ENCODE results near the gene ZNF346. TPM values are rescaled to one million over a fixed set of nuclear protein-coding genes. Genes with fewer than 3 reads are reported as not detected.

ZNF346 gene
- total RNA-seq, 1 donor from 2014 or later: 21.7 TPM

DNA sequence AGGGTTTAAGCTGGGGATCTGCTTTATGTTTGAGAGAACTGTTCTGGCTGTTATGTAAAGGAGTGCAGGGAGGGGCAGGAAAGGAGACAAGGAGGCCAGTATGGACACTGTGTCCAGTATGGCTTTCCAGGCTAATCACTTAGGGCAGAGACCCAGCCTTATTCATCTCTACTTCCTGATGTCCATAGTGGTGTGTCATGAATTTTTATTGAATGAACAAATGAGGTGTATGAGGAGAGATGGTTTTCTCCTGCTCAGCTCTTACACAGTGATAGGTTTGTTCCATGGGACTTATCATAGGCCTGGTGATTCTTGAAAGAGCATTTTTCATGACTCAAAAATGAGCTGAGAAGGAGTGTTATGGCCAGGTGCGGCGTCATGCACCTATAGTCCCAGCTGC lies 43.7 kb downstream of the ZNF346 start:
- DNase-seq (ENCODE audit: low read depth, low spot score): no peak

DNA sequence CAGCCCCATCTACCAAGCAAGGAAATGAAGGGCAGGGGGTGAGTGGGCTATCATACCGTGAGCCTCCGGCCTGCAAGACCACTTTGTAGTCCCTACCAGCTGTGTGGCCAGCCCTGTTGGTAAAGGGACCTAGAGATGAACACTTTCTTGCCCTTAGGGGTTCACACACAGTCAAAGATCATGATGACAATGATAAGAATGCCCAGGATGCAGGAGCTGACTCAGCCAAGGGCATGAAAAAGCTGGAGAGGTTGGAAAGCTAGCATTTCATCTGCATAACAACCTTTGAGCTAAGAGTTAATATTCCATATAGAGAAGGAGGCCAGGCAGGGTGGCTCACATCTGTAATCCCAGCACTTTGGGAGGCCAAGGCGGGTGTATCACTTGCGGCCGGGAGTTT lies 45.0 kb downstream of the ZNF346 start:
- no peak for DNase-seq (ENCODE audit: low read depth, low spot score)

DNA sequence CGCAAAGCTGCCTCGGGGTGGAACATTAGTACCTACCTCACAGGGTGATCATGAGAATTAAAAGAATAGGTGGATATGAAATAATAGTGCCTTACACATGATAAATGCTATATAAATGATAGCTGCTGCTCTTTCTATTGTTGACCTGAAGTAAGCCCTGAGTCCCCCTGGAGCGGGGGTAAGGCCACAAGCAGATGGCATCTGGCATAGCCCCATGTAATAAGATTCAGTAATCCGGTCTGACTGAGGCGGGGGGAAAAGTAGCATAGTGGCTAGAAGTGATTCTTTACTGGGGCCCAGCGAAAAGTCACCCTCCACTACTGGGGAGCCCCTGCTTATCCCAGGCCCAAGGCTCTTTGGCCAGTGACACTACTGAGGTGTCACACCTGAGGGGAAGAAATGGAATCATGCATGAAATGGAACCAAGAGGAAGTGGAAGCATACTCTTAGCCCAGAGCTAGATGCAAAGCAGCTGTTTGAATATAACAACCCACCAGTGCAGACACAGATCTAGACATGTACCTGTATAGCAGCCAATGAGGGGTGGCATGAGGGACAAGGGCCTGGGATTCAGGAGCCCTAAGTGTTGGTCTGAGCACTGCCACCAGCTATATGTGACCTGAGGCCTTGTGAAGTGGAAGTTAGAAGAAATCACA lies 48.2 kb downstream of the ZNF346 start:
- DNase-seq (ENCODE audit: low read depth, low spot score): no peak

GRCh38 chr5:177071666-177072385 lies 49.3 kb downstream of the ZNF346 start:
- peak; percentile 44 for DNase-seq (ENCODE audit: low read depth, low spot score)

DNA sequence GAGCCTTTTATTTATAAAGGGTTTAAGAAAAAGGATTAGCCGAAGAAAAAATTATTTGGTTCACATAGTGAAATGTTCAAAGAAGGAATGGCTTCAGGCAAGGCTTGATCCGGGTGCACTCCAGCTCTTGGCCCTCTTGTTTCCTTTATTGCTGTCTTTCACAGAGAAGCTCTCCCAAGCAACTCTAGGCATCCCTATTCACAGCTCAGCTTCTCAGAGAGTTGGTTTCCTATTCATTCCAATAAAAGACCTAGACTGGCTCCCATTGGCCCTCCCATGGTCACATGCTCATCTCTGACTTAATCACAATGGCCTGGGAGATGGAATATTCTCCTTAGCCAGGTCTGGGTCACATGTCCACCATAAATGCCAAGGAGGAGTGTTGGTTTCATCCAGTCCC lies 54.8 kb downstream of the ZNF346 start:
- DNase-seq (ENCODE audit: low read depth, low spot score): no peak

- DNase-seq (ENCODE audit: low read depth, low spot score): no peak
Measured at GRCh38 chr5:177079606-177080005, 57.1 kb downstream of the ZNF346 start.

DNA sequence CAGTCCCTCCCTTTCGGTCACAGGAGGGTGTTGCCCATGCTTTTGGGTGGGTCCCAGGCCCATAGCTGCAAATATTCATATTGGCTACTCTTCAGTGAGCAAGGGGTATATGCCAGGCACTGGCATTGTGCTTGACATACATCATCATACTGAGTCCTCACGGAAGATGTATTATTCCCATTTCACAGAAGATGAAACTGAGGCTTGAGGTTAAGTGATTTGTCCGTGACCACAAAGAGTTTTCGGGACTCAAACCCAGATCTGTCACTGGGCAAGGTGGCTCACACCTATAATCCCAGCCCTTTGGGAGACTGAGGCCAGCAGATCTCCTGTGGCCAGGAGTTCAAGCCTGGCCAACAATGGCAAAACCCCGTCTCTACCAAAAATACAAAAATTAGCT lies 57.8 kb downstream of the ZNF346 start:
- DNase-seq (ENCODE audit: low read depth, low spot score): no peak

- DNase-seq (ENCODE audit: low read depth, low spot score): no peak
Measured at GRCh38 chr5:177081859-177082258, 59.4 kb downstream of the ZNF346 start.

DNA sequence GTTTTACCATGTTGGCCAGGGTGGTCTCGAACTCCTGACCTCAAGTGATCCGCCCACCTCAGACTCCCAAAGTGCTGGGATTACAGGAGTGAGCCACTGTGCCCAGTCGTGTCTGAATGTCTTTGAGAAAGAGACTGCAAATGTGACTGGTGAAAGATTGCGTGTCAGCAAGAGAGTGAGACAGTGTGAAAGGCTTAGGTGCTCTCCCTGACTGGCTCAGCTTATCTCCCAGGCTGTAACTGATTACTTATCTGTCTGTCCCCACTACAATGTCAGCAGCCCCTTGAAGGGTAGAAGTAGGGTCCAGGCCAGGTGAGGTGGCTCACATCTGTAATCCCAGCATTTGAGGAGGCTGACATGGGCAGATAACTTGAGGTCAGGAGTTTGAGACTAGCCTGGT lies 60.9 kb downstream of the ZNF346 start:
- no peak for DNase-seq (ENCODE audit: low read depth, low spot score)

DNA sequence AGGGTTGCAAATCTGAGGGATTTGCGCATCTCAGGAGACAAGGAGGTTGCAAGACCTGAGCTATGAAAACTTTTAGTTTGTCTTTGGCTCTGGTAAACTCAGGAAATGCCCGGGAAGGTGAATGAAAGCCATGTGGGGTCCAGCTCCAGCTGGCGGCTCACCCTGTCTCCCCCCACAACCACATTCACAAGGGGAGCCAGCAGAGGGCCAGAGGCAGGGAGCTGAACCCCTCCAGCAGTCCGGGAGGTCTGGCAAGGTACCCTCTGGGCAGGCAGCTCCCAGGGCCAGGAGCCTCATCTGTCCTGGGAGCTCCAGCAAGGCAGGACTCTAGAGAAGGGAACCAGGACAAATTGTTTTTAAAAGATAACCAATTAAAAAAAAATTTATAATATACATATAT lies 61.7 kb downstream of the ZNF346 start:
- no peak for DNase-seq (ENCODE audit: low read depth, low spot score)

DNA sequence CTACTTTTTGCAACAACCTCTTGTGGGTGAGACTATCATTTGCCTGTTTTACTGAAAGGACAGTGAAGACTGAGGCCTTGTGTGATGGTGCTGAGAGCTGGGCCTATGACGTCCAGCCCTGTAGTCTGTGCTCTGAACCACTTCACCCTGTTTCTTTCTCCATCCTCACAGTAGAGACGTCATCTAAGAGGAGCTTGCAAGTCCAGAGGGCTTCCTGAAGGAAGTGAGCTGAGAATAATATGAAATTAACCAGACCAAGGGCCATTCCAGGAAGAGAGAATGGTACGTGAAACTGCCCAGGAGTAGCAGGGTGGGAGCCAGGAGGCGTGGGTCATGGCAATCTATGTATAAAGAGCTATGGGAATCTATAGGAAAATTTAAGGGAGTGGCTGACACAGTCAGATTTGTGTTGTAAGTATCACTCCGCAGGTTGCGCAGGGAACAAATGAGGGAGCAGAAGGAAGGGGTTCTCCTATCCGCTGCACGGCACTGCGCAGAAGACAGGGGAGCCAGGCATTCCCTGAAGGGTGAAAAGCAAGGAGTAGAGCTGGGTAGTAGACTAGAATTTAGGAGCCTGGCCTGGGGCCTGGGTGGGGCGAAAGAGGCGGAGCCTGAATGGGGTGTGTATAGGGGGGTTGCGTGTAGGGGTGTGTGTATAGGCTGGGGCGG lies 63.6 kb downstream of the ZNF346 start:
- no peak for DNase-seq (ENCODE audit: low read depth, low spot score)

DNA sequence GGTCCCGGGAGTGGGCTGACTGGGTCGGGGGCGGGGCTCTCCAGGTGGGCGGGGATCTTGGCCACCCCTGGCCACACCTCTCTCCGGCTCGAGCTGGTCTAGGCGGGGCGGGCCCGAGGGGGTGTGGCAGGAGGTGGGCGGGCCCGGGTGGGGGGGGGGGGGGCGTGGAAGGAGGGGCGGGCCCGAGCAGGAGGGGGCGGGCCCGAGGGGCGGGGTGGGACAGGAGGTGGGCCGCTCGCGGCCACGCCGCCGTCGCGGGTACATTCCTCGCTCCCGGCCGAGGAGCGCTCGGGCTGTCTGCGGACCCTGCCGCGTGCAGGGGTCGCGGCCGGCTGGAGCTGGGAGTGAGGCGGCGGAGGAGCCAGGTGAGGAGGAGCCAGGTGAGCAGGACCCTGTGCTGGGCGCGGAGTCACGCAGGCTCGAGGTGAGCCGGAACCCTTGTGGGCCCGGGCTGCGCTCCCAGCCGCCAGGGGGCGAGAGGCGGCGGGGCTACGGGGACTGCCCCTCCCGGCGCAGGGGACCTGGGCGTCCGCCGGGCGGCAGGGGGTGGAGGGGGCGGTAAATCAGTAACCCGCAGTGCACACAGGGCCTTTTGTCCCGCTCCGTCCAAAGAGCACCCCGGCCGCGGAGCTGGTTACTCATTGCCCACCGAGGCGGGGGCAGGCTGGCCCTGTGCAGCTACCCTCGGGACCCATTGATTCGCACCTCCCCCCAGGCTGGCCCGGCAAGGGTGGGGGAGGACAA lies 64.3 kb downstream of the ZNF346 start, which contains the start of gene FGFR4:
Gene FGFR4 (plus strand): TSS at position 262 of the 744 bp plus-strand sequence. CDS start 2,688 bp downstream, outside the sequence.
- no peak for DNase-seq (ENCODE audit: low read depth, low spot score)

GRCh38 chr5:177087398-177088005 lies 65.0 kb downstream of the ZNF346 start:
- DNase-seq (ENCODE audit: low read depth, low spot score): no peak

DNA sequence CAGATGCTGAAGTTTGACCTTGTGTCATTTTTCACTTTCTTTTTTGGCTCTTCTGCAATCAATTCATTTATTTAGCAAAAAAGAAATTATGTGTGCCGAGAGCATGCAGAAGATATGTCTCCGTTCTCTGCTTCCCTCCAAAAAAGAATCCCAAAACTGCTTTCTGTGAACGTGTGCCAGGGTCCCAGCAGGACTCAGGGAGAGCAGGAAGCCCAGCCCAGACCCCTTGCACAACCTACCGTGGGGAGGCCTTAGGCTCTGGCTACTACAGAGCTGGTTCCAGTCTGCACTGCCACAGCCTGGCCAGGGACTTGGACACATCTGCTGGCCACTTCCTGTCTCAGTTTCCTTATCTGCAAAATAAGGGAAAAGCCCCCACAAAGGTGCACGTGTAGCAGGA lies 66.6 kb downstream of the ZNF346 start:
- DNase-seq (ENCODE audit: low read depth, low spot score): no peak

GRCh38 chr5:177089825-177090641 lies 67.5 kb downstream of the ZNF346 start:
- no peak for DNase-seq (ENCODE audit: low read depth, low spot score)

GRCh38 chr5:177090813-177091212 lies 68.3 kb downstream of the ZNF346 start:
- no peak for DNase-seq (ENCODE audit: low read depth, low spot score)

DNA sequence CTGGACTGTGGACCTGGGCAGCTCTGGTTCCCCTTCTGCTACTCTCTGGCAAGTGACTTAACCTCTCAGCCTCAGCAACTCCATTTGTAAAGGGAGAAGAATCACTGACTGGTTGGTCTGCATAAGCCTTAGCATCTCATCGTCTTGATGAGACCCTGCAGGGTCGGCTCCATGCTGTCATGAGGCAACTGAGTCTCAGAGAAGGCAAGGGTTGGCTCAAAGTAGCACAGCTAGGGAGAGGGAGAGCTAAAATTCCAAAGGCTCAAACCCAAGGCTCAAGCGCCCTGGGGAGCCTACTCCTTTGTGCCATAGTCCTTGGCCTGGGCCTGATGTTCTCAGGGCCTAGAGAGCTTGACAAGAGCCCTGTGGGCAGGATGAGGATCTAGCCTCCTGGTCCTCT lies 68.7 kb downstream of the ZNF346 start:
- DNase-seq (ENCODE audit: low read depth, low spot score): no peak

DNA sequence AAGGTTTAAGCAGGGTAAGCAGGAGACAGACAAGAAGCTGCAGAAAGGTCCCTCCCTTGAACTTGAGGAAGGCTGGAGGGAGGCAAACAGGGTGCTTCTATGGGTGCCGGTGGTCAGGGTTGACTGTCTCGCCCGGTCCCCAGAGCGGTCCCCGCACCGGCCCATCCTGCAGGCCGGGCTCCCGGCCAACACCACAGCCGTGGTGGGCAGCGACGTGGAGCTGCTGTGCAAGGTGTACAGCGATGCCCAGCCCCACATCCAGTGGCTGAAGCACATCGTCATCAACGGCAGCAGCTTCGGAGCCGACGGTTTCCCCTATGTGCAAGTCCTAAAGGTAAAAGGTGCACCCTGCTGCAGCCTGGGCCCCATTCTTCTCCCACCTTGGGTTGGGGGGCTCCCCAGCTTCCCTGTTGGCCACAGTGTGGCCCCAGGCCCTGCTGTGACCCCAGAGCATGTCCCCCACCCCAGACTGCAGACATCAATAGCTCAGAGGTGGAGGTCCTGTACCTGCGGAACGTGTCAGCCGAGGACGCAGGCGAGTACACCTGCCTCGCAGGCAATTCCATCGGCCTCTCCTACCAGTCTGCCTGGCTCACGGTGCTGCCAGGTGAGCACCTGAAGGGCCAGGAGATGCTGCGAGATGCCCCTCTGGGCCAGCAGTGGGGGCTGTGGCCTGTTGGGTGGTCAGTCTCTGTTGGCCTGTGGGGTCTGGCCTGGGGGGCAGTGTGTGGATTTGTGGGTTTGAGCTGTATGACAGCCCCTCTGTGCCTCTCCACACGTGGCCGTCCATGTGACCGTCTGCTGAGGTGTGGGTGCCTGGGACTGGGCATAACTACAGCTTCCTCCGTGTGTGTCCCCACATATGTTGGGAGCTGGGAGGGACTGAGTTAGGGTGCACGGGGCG lies 69.9 kb downstream of the ZNF346 start:
- no peak for DNase-seq (ENCODE audit: low read depth, low spot score)

GRCh38 chr5:177093082-177093712 lies 70.7 kb downstream of the ZNF346 start:
- DNase-seq (ENCODE audit: low read depth, low spot score): no peak

All from pulmonary artery endothelial cell (primary cell).